ENCODE results near the gene RASL10A.

The RASL10A gene

GRCh38 chr22:29269230-29269604 lies 46.3 kb downstream of the RASL10A start:
- no peak for TF ChIP-seq CTCF (conservative IDR thresholded peaks at IDR 0.05; ENCODE audit: low read depth, low read length)
- DNase-seq (ENCODE audit: low read depth): no peak
- peak overlapping the region; percentile 92 for H3K4me3 ChIP-seq (ENCODE audit: low read length)

DNA sequence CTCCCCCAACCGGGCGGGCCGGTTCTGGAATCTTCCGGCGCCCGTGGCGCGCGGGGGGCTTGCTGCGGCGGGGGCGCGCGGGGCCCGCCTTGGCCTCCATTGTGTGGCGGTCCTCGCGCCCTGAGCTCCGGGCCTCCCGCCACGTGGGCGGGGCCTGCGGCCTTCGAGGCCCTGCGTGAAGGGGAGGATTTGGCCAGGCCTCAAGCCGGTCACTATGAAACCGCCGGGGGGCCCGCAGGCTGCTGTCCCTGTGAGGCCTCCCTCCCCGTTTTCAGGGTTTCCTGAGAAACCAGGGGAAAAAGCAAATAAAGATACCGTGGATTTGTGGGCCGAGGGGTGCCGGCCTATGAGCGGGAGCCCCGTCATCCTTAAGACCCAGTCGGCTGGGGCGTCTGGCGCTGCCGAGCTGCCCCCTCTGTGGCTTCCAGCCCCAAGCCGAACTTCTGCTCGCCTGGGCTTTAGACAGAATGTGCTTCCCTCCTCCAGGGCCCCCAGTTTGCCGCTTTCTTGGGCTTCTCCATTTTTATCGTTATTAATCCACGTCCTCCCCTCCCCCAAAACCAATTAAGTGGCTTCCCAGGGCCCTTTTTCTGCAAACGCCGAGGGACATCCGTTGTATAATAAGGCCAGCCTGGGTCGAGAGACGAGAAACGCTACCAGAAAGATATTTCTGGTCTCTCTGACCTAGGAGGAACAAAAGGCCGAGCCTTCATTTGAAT lies 46.8 kb downstream of the RASL10A start:
- H3K4me3 ChIP-seq (ENCODE audit: low read length): peak overlapping the region; percentile 92
- TF ChIP-seq CTCF (conservative IDR thresholded peaks at IDR 0.05; ENCODE audit: low read depth, low read length): no peak
- peak; percentile 39 for DNase-seq (ENCODE audit: low read depth)

DNA sequence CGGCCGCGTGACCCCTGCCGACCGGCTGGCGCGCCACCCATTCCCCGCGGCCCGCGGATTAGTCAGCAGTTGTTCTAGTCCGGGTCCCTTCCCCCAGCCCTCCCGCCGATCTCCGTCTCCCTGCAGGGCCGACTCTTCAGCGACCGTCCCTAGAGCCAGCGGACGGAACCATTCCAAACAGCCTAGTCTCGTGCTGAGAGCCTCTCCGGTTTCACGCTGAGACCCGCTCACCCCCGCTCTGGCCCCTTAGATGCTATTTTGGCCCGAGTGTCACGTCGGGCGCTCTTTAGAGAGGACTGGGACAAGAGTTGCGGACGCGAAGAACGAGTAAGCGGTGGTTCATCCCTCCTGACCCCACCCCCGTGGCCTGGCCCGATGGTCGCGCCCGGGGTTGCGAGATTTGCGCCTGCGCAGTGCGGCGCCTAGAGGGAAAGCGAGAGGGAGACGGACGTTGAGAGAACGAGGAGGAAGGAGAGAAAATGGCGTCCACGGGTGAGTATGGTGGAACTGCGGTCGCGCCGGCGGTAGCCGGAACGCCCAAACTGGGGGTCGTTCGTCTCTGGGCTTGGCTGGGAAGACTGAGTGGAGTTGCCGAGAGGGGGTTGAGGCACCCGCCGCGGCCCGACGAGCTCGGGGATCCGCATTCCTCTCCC lies 47.5 kb downstream of the RASL10A start, which contains the start of the genes EWSR1 and RHBDD3:
Gene EWSR1 (plus strand): TSS at position 411 of the 653 bp plus-strand sequence. CDS start 69 bp downstream, at position 480.
Gene RHBDD3 (minus strand): TSS at position 124 of the 653 bp plus-strand sequence. CDS start 2,355 bp downstream, outside the sequence.
- TF ChIP-seq CTCF (conservative IDR thresholded peaks at IDR 0.05; ENCODE audit: low read depth, low read length): no peak
- H3K4me3 ChIP-seq (ENCODE audit: low read length): peak within 1 kb of the TSS; percentile 92
- peak; percentile 92 for DNase-seq (ENCODE audit: low read depth)

- TF ChIP-seq CTCF (conservative IDR thresholded peaks at IDR 0.05; ENCODE audit: low read depth, low read length): no peak
- H3K4me3 ChIP-seq (ENCODE audit: low read length): peak overlapping the region; percentile 92
- DNase-seq (ENCODE audit: low read depth): no peak
These were observed 48.0 kb downstream of the RASL10A start for GRCh38 chr22:29267462-29267857.

GRCh38 chr22:29266564-29267461 lies 48.7 kb downstream of the RASL10A start:
- no peak for TF ChIP-seq CTCF (conservative IDR thresholded peaks at IDR 0.05; ENCODE audit: low read depth, low read length)
- DNase-seq (ENCODE audit: low read depth): no peak
- peak overlapping the region; percentile 92 for H3K4me3 ChIP-seq (ENCODE audit: low read length)

- TF ChIP-seq CTCF (conservative IDR thresholded peaks at IDR 0.05; ENCODE audit: low read depth, low read length): no peak
- no peak for DNase-seq (ENCODE audit: low read depth)
- no peak overlapping the region for H3K4me3 ChIP-seq (ENCODE audit: low read length)
These were observed 49.6 kb downstream of the RASL10A start for GRCh38 chr22:29265929-29266328.
